Osteoblast (primary cell): Measurements from ENCODE around the gene CPLANE1. TPM values are rescaled to one million over a fixed set of nuclear protein-coding genes. Genes with fewer than 3 reads are reported as not detected.
A peak's percentile ranks its signal among the peaks of the same experiment; 100 is the strongest.

Source experiments
- DNase-seq: peaks from one replicate; pipeline ENCODE4 v3.0.0; 2011; ENCODE audit warnings: low spot score, mixed read lengths; ENCODE audit not compliant: insufficient read length; ENCODE audit errors: missing footprints
- H2AFZ ChIP-seq: 2 replicates; pipeline ENCODE4 v1.6.0; 2011; ENCODE audit warnings: mild to moderate bottlenecking, low read length
- H3K27ac ChIP-seq: 2 replicates; pipeline ENCODE4 v1.5.1; 2011; ENCODE audit warnings: mild to moderate bottlenecking, low read depth, low read length, moderate library complexity
- H3K27me3 ChIP-seq: 2 replicates; pipeline ENCODE4 v1.6.0; 2012; ENCODE audit warnings: mild to moderate bottlenecking, control low read depth, inconsistent platforms, low read length, moderate library complexity; ENCODE audit not compliant: insufficient read depth
- H3K36me3 ChIP-seq: 2 replicates; pipeline ENCODE4 v1.5.1; 2011; ENCODE audit warnings: mild to moderate bottlenecking, low read length, control low read depth, moderate library complexity; ENCODE audit not compliant: insufficient read depth
- H3K4me1 ChIP-seq: 2 replicates; pipeline ENCODE4 v1.5.1; 2011; ENCODE audit warnings: mild to moderate bottlenecking, low read length, control low read depth, moderate library complexity; ENCODE audit not compliant: insufficient read depth
- H3K4me2 ChIP-seq: 2 replicates; pipeline ENCODE4 v1.6.0; 2011; ENCODE audit warnings: mild to moderate bottlenecking, low read length; ENCODE audit not compliant: insufficient read depth
- H3K4me3 ChIP-seq: fragments of 200-600 bp; sonication (generic); 3 replicates; pipeline ENCODE4 v1.5.1; 2012; ENCODE audit warnings: mild to moderate bottlenecking, low read length, inconsistent platforms; ENCODE audit not compliant: insufficient read depth
- H3K79me2 ChIP-seq: 2 replicates; pipeline ENCODE4 v1.6.0; 2012; ENCODE audit warnings: mild to moderate bottlenecking, low read length, control low read depth, inconsistent platforms; ENCODE audit not compliant: insufficient read depth
- H3K9me3 ChIP-seq: 2 replicates; pipeline ENCODE4 v1.5.1; 2011; ENCODE audit warnings: low read depth, low read length, control low read depth
- H4K20me1 ChIP-seq: 2 replicates; pipeline ENCODE4 v1.6.0; 2012; ENCODE audit warnings: mild to moderate bottlenecking, low read length, control low read depth; ENCODE audit not compliant: insufficient read depth
- CTCF ChIP-seq: IDR thresholded peaks from 2 replicates; pipeline ENCODE4 v1.5.1; 2011; ENCODE audit warnings: mild to moderate bottlenecking, low read depth, low read length, moderate library complexity; ENCODE audit errors: extremely low read depth
- total RNA-seq: library from RNA; depleted of rRNA; stranded (reverse); fragments of >200 nt; gene quantifications from 2 replicates; pipeline ENCODE4 v1.2.3, GENCODE V29; 2012

CPLANE1 gene
- total RNA-seq, 1 donor = 52.1 TPM

GRCh38 chr5:37132646-37133045 lies 116.5 kb downstream of the CPLANE1 start:
- H2AFZ ChIP-seq = no peak overlapping the region
- H3K9me3 ChIP-seq = no peaks in the 10 kb centered on the region
- TF ChIP-seq CTCF = no peak
- H3K4me2 ChIP-seq = no peak overlapping the region
- no peaks in the 10 kb centered on the region for H3K79me2 ChIP-seq
- H3K4me1 ChIP-seq = peaks cover 12% of the 10 kb centered on the region
- peak overlapping the region; percentile 28 for H3K27ac ChIP-seq
- peaks cover 14% of the 10 kb centered on the region for H3K36me3 ChIP-seq
- no peaks in the 10 kb centered on the region for H3K27me3 ChIP-seq
- peaks cover 3% of the 10 kb centered on the region for H4K20me1 ChIP-seq
- no peak for DNase-seq
- no peak overlapping the region for H3K4me3 ChIP-seq

GRCh38 chr5:37121465-37121864 lies 127.7 kb downstream of the CPLANE1 start:
- Histone ChIP-seq H3K4me3 (no peak overlapping the region), H3K4me2 (no peak overlapping the region), H3K9me3 (no peaks in the 10 kb centered on the region), H3K27me3 (no peaks in the 10 kb centered on the region), H4K20me1 (no peaks in the 10 kb centered on the region), H3K4me1 (no peaks in the 10 kb centered on the region), H3K36me3 (peaks cover 25% of the 10 kb centered on the region), H3K79me2 (no peaks in the 10 kb centered on the region), H3K27ac (no peak overlapping the region), H2AFZ (no peak overlapping the region)
- DNase-seq = no peak
- TF ChIP-seq CTCF = no peak

- H3K27ac ChIP-seq = no peak overlapping the region
- H4K20me1 ChIP-seq = no peaks in the 10 kb centered on the region
- H2AFZ ChIP-seq = no peak overlapping the region
- no peaks in the 10 kb centered on the region for H3K27me3 ChIP-seq
- no peaks in the 10 kb centered on the region for H3K9me3 ChIP-seq
- no peak for TF ChIP-seq CTCF
- no peaks in the 10 kb centered on the region for H3K79me2 ChIP-seq
- no peaks in the 10 kb centered on the region for H3K4me1 ChIP-seq
- no peak overlapping the region for H3K4me2 ChIP-seq
- no peak for DNase-seq
- H3K4me3 ChIP-seq = no peak overlapping the region
- peaks cover 26% of the 10 kb centered on the region for H3K36me3 ChIP-seq
Measured at GRCh38 chr5:37121027-37121426, 128.1 kb downstream of the CPLANE1 start.

GRCh38 chr5:37120270-37120669 lies 128.9 kb downstream of the CPLANE1 start:
- Histone ChIP-seq H3K4me1 (no peaks in the 10 kb centered on the region), H2AFZ (no peak overlapping the region), H3K4me2 (no peak overlapping the region), H4K20me1 (no peaks in the 10 kb centered on the region), H3K36me3 (peaks cover 24% of the 10 kb centered on the region), H3K4me3 (no peak overlapping the region), H3K9me3 (no peaks in the 10 kb centered on the region), H3K27me3 (no peaks in the 10 kb centered on the region), H3K27ac (no peak overlapping the region), H3K79me2 (no peaks in the 10 kb centered on the region)
- TF ChIP-seq CTCF = no peak
- no peak for DNase-seq
